Activated naive CD4-positive, alpha-beta T cell treated with anti-CD3 and anti-CD28 coated beads, Interleukin-2, amount 50 U/mL, for 72 hours (primary cell): Measurements from ENCODE around the gene SLIT1. TPM values are rescaled to one million over a fixed set of nuclear protein-coding genes. Genes with fewer than 3 reads are reported as not detected.

ENCODE experiments used
- ATAC-seq, 2 donors: fragments of 150-1000 bp; cut with Tn5 transposase; 2 replicates each; pipeline ENCODE4 v1.10.0; 2021; ENCODE audit warnings: mild to moderate bottlenecking in 2 of 2, moderate library complexity in 2 of 2
- DNase-seq, 2 donors: peaks; one replicate each; pipeline ENCODE4 v3.0.0; 2021 to 2022; ENCODE audit warnings: low spot score in 2 of 2
- H3K27ac Mint-ChIP-seq, 2 donors: one replicate each; pipeline ENCODE4 v1.8.0; 2022; ENCODE audit warnings: mild to moderate bottlenecking in 2 of 2, mixed read lengths in 2 of 2
- H3K36me3 Mint-ChIP-seq, 2 donors: one replicate each; pipeline ENCODE4 v1.8.0; 2022; ENCODE audit warnings: mixed read lengths in 2 of 2
- H3K9me3 Mint-ChIP-seq, 2 donors: one replicate each; pipeline ENCODE4 v1.8.0; 2022; ENCODE audit warnings: mixed read lengths in 2 of 2
- total RNA-seq, 2 donors: library from RNA; stranded (reverse); gene quantifications; one replicate each; pipeline ENCODE4 v1.2.3, GENCODE V29; 2022

The SLIT1 gene
- total RNA-seq, 2 donors from 2014 or later = 0.99 to 1.4 TPM

DNA sequence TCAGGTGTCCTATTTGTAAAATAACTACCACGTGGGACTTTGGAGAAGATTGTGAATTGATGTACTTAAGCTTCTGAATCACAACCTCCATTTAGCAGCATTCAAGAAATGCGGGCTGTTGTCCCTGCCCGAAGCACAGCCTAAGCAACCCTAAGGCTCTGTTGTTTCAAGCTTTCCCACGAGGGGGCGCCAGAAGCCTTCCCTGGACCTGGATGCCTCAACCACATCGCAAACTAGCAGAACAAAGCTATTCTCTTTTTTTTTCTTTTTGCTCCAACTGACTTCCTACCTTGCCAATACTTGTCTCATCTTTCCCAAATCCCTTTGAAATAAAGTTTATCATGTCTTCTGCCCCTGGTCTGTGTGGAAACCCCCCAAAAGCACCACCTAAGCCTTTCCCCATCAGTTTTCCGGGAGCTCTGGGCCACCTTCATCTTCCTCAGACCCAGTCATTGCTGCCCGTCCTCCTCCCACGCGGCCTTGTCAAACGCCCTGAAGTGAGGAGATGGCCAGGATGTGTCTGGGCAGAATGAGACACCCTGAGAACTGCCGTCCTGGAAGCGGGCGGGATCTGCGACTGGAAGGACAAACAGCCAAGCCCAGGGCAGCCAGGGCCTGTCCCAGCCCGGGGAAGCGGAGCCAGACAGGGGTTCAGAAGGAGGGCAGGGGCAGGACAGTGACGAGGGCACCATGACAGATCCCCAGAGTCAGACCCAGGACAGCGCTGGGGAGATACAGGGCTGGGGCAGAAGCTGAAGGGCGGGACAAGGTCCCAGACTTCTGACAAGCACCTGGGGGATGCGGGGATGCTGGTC lies 112.7 kb downstream of the SLIT1 start:
- ATAC-seq = peak; percentile 65 to 77
- no peak overlapping the region for H3K27ac Mint-ChIP-seq
- DNase-seq = peak; percentile 71 to 91

DNA sequence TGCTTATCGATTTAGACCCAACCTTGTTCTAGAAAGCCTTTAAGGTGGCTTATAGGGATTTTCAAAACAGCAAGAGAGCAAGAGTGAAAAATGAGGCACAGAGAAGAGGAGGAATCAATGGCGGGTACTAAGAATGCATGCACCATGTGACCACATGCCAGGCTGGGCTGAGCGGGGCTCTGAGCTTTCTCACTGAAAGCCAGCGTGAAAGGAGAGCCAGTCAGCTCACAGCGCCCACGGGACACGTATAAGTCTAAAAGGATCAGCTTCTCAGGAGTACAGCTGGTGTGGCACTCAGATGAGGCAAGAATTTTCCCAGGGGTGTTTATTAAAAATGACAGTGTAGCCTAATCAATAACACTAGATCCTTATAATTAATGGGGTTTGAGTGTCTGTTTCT lies 114.3 kb downstream of the SLIT1 start:
- DNase-seq (no peak), ATAC-seq (no peak)
- H3K36me3 Mint-ChIP-seq = no peaks in the 10 kb centered on the region
- H3K27ac Mint-ChIP-seq = no peak overlapping the region
- H3K9me3 Mint-ChIP-seq = peaks cover 0 to 6% of the 10 kb centered on the region in 2 donors

More for the DNA sequence above, 112.7 kb downstream of the SLIT1 start:
- Mint-ChIP-seq H3K9me3 (peaks cover 0 to 6% of the 10 kb centered on the region in 2 donors), H3K36me3 (no peaks in the 10 kb centered on the region)

DNA sequence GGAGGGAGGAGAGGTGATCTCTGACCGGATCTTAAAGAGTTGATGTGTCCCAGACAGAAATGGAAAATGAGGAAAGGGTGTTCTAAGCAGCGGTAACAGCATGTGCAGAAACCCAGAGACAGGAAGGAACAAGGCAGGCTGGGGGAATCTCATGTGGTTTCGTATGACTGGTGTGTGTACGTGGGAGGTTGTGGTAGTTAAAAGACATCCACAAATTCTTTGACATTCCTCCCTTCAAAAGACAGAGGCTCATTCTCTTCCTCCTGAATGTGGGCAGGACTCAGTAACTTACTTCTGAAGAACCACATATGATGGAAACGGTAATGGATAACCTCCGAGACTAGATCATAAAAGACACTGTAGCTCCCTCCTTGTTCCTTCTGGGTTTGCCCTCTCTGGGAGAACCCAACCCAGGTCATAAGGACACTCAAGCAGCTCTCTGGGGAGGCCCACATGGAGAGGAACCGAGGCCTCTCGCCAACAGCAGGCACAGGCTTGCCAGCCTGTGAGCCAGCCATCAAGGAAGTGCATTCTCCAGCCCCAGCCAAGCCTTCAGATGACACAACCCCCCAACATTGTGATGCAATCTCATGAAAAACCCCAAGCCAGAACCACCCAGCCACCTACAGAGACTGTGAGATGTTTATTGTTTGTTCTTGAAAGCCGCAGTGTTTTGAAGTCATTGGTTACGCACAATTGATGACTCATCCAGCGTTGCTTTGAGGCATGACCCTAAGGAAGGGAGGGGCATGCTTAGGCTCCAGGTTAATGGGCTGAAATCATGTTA lies 116.0 kb downstream of the SLIT1 start:
- peak; percentile 66 to 79 for ATAC-seq
- DNase-seq = no peak
- Mint-ChIP-seq H3K27ac (peak overlapping the region; percentile 7 to 63), H3K9me3 (peaks cover 0 to 6% of the 10 kb centered on the region in 2 donors), H3K36me3 (no peaks in the 10 kb centered on the region)

DNA sequence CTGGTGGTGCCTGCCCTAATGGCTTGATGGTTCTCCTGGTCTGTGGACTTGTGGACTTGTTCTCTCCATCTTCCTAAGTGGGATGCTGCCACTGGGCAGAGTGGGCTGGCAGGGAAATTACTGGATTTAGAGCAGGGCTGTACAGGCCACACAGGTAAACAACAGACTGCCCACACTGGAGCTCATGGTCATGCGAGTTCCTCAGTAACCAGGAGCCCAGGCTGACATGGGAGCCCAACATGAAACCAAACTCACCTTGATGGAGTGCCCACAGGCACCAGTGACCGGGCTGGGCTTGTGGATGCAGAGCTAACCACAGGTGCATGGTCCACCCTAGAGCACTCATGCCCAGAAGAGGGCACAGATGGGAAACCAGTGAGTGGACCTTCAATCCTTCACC lies 116.7 kb downstream of the SLIT1 start:
- no peaks in the 10 kb centered on the region for H3K36me3 Mint-ChIP-seq
- ATAC-seq (no peak), DNase-seq (no peak)
- peak overlapping the region in 1 of 2 donors; percentile 63 for H3K27ac Mint-ChIP-seq
- peaks cover 0 to 6% of the 10 kb centered on the region in 2 donors for H3K9me3 Mint-ChIP-seq

DNA sequence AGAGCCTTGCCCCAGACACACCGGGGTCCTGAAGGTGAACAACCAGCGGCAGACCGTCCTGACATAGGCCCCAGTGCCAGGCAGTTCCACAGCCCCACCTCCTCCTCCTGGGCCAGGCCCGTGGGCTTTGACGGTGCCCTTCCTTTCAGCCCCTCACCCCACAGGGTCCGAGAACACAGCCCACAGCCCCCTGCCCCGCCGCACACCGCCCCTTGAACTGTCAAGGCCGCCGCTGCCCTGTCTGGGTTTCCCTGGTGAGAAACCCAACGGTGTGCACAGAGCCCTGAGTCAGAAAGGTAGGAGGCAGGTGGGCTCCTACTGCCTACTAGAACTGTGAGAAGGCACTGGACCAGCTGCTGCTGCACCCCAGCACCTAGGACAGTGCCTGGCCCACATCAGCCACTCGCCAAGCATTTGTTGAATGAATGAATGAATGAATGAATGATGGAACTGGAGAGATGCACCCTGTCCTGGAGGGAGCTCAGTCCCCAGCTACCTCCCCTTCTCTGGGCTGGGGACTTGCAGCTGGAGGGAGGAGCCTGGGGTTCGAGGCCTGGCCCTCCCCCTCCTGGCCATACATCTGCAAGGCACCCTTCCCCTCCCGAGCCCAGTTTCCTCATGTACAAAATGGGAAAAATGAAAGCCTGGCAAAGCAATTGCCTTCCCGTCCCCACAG lies 117.9 kb downstream of the SLIT1 start:
- H3K27ac Mint-ChIP-seq = no peak overlapping the region
- DNase-seq (no peak), ATAC-seq (no peak)
- H3K9me3 Mint-ChIP-seq = peaks cover 0 to 6% of the 10 kb centered on the region in 2 donors
- no peaks in the 10 kb centered on the region for H3K36me3 Mint-ChIP-seq

DNA sequence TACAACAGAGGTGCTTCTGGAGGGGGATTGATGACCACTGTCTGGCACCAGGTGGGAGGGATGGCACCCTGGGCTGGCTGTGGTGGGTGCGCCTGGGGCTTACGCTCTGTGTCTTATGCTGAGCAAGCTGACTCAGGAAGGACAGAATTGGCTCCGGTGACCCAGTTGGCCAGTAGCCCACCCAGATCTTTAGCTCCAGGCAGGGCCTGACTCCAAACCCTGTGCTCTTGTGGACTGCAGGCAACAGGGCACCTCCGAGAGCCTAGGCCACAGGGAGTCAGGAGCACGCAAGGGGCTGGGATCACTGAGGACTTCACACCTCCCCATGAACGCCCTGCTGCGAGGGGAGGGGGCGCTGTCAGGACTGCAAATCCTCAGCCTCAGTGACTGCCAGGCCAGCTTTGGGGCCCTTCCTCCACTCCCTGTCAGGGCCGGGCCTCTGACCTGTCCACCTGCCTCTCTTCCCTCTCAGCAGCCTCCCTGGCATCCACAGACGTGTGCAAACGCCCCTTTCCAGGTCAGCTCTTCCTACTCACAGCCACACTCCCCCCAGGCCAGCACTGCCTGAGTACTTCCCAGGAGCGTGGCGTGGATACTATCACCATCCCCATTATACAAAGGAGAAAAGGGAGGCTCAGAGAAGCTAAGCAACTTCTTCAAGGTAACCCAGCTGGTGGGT lies 118.7 kb downstream of the SLIT1 start:
- Mint-ChIP-seq H3K9me3 (peaks cover 0 to 6% of the 10 kb centered on the region in 2 donors), H3K27ac (no peak overlapping the region), H3K36me3 (no peaks in the 10 kb centered on the region)
- DNase-seq (no peak), ATAC-seq (no peak)

DNA sequence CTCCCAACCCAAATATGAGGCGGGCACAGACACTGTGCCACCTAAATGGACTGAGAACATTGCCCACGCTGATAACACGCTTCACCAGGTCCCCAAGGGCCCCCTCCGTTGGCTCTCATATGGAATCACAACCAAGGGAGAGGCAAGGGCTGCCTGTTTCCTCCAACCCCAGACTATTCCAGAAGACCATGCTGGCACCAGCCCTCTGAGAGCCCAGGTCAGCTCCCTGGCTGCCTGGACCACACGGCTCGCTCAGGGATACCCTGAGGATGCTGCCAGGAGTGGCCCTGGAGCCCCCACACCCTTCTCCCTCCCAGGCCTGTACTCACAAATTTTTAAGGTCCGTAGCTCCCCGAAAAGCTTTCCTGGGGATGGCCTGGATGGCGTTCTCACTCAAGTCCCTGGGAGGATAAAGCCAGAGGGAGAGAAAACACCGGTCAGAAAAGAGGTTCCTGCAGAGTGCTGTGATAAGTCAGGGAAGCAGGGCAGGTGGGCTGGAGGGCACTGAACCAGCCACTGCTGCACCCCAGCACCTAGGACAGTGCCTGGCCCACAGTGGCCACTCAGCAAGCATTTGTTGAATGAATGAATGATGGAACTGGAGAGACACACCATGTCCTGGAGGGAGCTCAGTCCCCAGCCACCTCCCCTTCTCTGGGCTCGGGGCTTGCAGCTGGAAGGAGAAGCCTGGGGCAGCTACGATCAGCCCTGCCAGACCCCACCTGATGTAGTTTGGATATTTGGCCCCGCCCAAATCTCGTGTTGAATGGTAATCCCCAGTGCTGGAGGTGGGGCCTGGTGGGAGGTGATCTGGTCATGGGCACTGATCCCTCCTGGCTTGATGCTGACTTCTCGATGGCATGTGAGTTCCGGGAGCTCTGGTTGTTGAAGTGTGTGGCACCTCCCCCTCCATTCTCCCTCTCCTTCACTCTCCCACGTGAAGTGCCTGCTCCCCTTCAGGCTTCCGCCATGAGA lies 119.8 kb downstream of the SLIT1 start:
- no peak overlapping the region for H3K27ac Mint-ChIP-seq
- ATAC-seq (no peak), DNase-seq (no peak)
- H3K36me3 Mint-ChIP-seq = no peaks in the 10 kb centered on the region
- peaks cover 0 to 6% of the 10 kb centered on the region in 2 donors for H3K9me3 Mint-ChIP-seq

DNA sequence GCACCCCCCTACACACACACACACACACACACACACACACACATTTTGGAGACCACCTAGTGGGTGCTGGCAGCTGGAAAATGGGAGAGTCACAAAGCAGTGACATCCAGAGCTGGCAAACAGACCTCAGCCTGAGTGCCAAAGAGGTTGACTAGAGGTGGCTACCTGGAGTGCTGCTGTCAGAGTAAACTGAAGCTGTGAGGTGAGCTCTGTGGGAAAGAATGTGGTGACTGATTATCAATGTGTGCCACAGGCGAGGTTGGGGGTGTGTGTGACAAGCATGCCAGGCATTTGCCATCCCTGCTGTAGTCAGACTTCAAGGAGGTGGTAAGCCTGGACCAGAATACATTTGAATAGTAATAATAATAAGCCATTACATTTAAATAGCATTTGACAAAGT lies 120.6 kb downstream of the SLIT1 start:
- H3K27ac Mint-ChIP-seq = no peak overlapping the region
- no peaks in the 10 kb centered on the region for H3K36me3 Mint-ChIP-seq
- H3K9me3 Mint-ChIP-seq = peaks cover 0 to 6% of the 10 kb centered on the region in 2 donors
- DNase-seq (no peak), ATAC-seq (no peak)

DNA sequence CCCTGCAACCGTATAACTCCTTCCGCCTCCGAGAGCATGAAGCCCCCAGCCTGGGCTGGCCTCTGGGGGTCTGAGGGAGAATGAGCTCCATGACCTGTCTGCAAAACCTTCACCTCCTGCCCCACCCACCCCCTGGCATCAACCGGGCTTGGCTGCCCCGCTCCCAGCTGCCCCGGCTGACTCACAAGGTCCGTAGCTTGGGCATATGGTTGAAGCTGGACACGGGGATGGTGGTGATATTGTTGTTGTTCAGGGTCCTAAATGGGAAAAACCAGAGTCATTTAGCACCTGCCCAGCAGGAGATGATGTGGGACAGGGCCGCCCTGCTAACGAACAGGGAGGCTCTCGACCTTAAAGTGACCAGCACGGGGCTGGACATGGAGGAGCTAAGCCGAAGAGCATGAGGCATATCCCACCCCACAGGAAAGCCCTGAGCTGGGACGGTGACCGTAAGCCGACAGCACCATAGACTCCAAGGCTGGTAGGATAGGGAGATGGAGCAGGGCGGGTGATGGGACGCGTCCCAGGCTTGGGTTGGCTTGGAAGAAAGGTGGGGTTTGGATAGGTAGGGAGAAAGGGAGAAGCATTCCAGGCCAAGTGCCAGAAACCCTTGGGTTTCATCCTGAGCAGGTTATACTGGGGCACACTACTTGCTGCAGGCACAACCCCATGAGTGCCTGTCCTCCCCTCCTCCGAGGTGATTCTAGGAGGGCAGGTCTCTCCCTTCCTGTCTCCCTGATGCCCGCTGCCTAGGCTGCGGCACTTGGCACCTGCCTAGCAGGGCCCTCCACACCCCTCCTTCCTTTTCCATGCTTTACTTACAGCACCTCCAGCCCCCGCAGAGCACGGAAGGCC lies 121.5 kb downstream of the SLIT1 start:
- ATAC-seq (no peak), DNase-seq (no peak)
- Mint-ChIP-seq H3K27ac (no peak overlapping the region), H3K9me3 (peaks cover 0 to under 1% of the 10 kb centered on the region in 2 donors), H3K36me3 (no peaks in the 10 kb centered on the region)

DNA sequence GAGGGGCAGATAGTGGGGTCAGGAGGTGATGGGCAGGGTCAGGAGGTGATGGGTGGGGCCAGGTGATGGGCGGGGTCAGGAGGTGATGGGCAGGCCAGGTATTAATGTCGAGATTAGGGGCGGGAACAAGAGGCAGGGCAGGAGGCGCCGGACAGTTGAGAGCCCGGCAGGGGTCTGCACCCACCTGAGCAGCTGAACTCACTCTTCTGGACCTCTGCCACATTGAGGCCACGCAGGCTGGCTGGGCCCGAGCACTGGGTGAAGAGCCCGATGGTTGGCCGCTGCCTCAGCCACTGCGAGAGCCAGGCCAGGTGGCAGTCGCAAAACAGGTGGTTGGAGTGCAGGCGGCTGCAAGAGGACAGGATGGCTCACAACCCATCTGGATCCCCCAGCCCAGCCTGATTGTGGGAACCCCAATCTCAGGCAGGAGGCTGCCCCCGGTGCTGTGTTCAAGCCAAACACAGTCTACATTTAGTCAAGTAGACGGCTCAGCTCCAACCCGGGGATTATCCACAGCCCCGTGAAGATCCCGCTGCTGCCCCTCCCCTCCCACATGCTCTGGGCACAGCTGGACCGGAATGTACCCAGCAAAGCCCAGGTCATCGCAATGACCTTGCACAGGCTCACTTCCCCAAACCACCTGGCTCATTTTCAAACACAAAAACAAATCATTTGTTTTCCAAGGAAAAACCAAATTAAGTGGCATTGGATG lies 122.3 kb downstream of the SLIT1 start:
- ATAC-seq (no peak), DNase-seq (no peak)

DNA sequence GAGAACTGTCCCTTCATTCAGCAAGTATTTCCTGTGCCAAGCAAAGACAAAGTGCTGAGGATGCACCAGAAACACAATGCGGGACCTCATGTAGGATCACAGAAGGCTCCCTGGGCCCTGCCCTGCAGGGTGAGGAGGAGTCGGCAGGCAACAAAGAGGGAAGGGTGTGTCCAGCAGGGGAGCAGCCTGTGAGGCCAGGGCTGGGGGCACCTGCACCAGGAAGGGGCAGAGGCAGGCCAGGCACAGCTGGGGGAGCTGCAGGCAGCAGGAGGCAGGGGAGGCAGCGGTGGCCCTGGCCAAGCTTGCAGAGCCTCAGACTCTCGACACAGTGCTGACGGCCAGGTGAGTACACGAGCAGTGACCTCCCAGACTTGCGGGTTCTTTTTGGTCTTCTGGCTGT lies 123.3 kb downstream of the SLIT1 start:
- ATAC-seq (no peak), DNase-seq (no peak)
- Mint-ChIP-seq H3K9me3 (no peaks in the 10 kb centered on the region), H3K36me3 (no peaks in the 10 kb centered on the region), H3K27ac (no peak overlapping the region)

More for the DNA sequence above, 122.3 kb downstream of the SLIT1 start:
- no peaks in the 10 kb centered on the region for H3K36me3 Mint-ChIP-seq
- H3K9me3 Mint-ChIP-seq = no peaks in the 10 kb centered on the region
- no peak overlapping the region for H3K27ac Mint-ChIP-seq

DNA sequence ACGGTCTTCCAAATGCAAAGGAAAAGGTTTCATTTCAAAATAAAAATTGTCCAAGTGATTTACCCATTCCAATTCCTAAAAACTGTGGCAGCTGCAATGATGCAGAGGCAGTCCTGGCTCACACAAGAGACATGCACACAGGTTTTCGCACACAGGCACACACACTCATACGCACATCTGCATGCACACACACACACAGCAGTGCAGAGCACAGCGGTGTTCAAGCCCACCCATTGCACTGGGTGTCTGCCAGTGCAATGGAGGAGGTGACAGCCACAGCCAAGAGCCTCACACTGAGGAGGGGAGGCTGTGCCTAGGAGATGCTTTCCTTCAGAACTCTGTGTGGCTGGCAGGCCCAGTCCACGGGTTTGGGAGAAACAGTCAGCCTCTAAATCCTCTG lies 123.7 kb downstream of the SLIT1 start:
- H3K36me3 Mint-ChIP-seq = no peaks in the 10 kb centered on the region
- ATAC-seq (no peak), DNase-seq (no peak)
- no peak overlapping the region for H3K27ac Mint-ChIP-seq
- no peaks in the 10 kb centered on the region for H3K9me3 Mint-ChIP-seq

DNA sequence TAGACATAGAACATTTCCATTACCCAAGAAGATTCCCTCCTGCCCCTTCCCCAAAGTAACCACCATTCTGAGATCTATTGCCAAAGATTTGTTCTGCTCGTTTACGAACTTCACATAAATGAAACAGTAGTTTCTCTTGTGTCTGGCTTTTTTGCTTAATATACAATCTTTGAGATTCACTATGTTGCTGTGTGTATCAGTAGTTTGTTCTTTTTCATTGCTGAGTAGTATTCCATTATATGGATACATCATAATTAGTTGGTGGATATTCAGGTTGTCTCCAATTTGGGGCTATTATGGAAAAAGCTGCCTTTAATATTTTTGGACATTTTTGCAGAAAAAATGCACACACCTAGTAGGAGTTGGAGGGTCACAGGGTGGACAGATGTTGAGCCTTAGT lies 124.3 kb downstream of the SLIT1 start:
- H3K36me3 Mint-ChIP-seq = no peaks in the 10 kb centered on the region
- no peak for ATAC-seq
- H3K9me3 Mint-ChIP-seq = no peaks in the 10 kb centered on the region
- DNase-seq = no peak
- H3K27ac Mint-ChIP-seq = no peak overlapping the region

DNA sequence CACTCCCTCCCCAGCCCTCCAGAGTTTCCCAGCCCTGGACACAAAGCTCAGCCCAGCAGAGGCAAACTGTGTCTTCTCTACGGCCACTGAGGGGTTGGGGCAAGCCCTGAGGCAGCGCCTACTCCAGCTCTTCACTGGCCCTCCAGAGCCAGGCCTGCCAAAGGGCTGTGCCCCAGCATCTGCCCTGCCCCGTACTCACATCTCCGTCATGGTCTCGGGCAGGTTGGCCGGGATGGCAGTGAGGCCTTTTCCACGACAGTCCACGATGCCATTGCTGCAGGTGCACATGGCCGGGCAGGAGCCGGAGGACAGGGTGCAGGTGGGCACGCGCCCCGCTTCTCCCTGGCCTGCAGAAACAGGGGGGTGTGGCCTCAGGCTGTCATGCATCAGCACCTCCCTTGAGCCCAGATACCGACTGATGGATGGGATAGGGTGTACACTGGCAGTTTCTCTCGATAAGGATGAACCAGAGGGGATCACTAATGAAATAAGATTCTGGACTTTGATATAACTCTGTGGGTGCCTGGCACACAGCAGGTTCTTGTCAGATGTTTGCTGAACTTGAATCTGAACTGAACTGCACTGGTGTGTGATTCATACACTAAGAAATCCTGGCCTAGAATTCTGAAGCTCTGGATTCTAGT lies 125.2 kb downstream of the SLIT1 start:
- no peak for DNase-seq
- no peak for ATAC-seq

More for the DNA sequence above, 125.2 kb downstream of the SLIT1 start:
- Mint-ChIP-seq H3K36me3 (no peaks in the 10 kb centered on the region), H3K27ac (peak overlapping the region in 1 of 2 donors; percentile 66), H3K9me3 (no peaks in the 10 kb centered on the region)
